A549 (cell line): ENCODE measurements around the gene GALNT12.

Experiments used
- EHMT2 ChIP-seq: fragments of 200-600 bp; sonication (generic); IDR thresholded peaks from 2 replicates; pipeline ENCODE4 v1.6.1; 2016; ENCODE audit warnings: antibody characterized with exemption, low read depth, mild to moderate bottlenecking, moderate library complexity
- JUN ChIP-seq, 2 experiments: fragments of >200 bp; sonication (Bioruptor Twin); formaldehyde crosslinking; IDR thresholded peaks; 2 replicates in 1 of 2; 3 replicates in 1 of 2; pipeline ENCODE4 v1.6.1; 2016 to 2017
- MAFK ChIP-seq: fragments of 450-650 bp; IDR thresholded peaks from 2 replicates; pipeline ENCODE4 v1.6.1; 2014; ENCODE audit not compliant: partially characterized antibody
- RCOR1 ChIP-seq: fragments of 150-350 bp; IDR thresholded peaks from 2 replicates; pipeline ENCODE4 v1.6.1; 2014; ENCODE audit warnings: antibody characterized with exemption, low read length, low read depth
- SMC3 ChIP-seq: fragments of >200 bp; sonication (Bioruptor Twin); formaldehyde crosslinking; IDR thresholded peaks from 3 replicates; pipeline ENCODE4 v1.6.1; 2018; ENCODE audit warnings: inconsistent platforms
- SREBF2 ChIP-seq: fragments of 450-650 bp; IDR thresholded peaks from 2 replicates; pipeline ENCODE4 v1.6.1; 2014; ENCODE audit warnings: mild to moderate bottlenecking, moderate library complexity
- TF ChIP-seq, protein P1 (sequence below): fragments of 200-600 bp; sonication (generic); IDR thresholded peaks from 2 replicates; pipeline ENCODE4 v1.6.1; 2016; ENCODE audit warnings: antibody characterized with exemption, mild to moderate bottlenecking, moderate library complexity
- TF ChIP-seq, protein P2 (sequence below): fragments of >200 bp; sonication (Bioruptor Twin); formaldehyde crosslinking; IDR thresholded peaks from 3 replicates; pipeline ENCODE4 v1.5.1; 2016
- TF ChIP-seq, protein P3 (sequence below): fragments of 450-650 bp; IDR thresholded peaks from 2 replicates; pipeline ENCODE4 v1.6.1; 2014; ENCODE audit warnings: antibody characterized with exemption

DNA sequence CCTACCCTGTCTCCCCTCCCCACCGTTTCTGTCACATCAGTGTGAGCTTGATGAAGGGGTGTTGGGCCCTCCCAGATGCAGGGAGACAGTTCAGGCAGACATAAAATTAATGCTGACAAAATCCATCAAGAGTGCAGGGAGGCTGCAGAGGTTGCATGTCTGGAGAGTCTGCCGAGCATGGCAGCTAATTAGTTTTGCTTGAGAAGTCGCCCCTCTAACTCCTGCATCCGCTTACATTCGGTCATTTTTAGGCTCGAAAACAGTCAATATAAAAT, 44.9 kb downstream of the GALNT12 start:
- no peak for TF ChIP-seq RCOR1
- TF ChIP-seq, protein P1, sequence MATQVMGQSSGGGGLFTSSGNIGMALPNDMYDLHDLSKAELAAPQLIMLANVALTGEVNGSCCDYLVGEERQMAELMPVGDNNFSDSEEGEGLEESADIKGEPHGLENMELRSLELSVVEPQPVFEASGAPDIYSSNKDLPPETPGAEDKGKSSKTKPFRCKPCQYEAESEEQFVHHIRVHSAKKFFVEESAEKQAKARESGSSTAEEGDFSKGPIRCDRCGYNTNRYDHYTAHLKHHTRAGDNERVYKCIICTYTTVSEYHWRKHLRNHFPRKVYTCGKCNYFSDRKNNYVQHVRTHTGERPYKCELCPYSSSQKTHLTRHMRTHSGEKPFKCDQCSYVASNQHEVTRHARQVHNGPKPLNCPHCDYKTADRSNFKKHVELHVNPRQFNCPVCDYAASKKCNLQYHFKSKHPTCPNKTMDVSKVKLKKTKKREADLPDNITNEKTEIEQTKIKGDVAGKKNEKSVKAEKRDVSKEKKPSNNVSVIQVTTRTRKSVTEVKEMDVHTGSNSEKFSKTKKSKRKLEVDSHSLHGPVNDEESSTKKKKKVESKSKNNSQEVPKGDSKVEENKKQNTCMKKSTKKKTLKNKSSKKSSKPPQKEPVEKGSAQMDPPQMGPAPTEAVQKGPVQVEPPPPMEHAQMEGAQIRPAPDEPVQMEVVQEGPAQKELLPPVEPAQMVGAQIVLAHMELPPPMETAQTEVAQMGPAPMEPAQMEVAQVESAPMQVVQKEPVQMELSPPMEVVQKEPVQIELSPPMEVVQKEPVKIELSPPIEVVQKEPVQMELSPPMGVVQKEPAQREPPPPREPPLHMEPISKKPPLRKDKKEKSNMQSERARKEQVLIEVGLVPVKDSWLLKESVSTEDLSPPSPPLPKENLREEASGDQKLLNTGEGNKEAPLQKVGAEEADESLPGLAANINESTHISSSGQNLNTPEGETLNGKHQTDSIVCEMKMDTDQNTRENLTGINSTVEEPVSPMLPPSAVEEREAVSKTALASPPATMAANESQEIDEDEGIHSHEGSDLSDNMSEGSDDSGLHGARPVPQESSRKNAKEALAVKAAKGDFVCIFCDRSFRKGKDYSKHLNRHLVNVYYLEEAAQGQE: no peak
- TF ChIP-seq, protein P2, sequence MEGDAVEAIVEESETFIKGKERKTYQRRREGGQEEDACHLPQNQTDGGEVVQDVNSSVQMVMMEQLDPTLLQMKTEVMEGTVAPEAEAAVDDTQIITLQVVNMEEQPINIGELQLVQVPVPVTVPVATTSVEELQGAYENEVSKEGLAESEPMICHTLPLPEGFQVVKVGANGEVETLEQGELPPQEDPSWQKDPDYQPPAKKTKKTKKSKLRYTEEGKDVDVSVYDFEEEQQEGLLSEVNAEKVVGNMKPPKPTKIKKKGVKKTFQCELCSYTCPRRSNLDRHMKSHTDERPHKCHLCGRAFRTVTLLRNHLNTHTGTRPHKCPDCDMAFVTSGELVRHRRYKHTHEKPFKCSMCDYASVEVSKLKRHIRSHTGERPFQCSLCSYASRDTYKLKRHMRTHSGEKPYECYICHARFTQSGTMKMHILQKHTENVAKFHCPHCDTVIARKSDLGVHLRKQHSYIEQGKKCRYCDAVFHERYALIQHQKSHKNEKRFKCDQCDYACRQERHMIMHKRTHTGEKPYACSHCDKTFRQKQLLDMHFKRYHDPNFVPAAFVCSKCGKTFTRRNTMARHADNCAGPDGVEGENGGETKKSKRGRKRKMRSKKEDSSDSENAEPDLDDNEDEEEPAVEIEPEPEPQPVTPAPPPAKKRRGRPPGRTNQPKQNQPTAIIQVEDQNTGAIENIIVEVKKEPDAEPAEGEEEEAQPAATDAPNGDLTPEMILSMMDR: no peak
- TF ChIP-seq JUN (IDR thresholded peaks at IDR 0.05): no peak
- TF ChIP-seq, protein P3, sequence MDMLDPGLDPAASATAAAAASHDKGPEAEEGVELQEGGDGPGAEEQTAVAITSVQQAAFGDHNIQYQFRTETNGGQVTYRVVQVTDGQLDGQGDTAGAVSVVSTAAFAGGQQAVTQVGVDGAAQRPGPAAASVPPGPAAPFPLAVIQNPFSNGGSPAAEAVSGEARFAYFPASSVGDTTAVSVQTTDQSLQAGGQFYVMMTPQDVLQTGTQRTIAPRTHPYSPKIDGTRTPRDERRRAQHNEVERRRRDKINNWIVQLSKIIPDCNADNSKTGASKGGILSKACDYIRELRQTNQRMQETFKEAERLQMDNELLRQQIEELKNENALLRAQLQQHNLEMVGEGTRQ: no peak
- no peak for TF ChIP-seq SREBF2
- no peak for TF ChIP-seq MAFK
- no peak for TF ChIP-seq SMC3
- TF ChIP-seq EHMT2: no peak
